Right lobe of liver (tissue), 4 donors: ENCODE results near the gene TMEM14B.

ENCODE experiments used
- POLR2A ChIP-seq: fragments of 450-650 bp; IDR thresholded peaks from one replicate; pipeline ENCODE4 v1.6.1; 2017; ENCODE audit warnings: antibody characterized with exemption, mild to moderate bottlenecking
- TF ChIP-seq, protein P1 (sequence below), 4 donors: fragments of 200-600 bp in 3 of 4; fragments of 450-650 bp in 1 of 4; IDR thresholded peaks; one replicate each; pipeline versions ENCODE4 v1.5.1 to v1.8.0; 2016 to 2022; ENCODE audit warnings: antibody characterized with exemption in 4 of 4, mild to moderate bottlenecking in 2 of 4
- donor health status: DM: no; HTN: no; CAD: no.
- donor health status: DM: no; HTN: no; CAD: no.
- donor health status: DM: no; HTN: yes; CAD: no.

DNA sequence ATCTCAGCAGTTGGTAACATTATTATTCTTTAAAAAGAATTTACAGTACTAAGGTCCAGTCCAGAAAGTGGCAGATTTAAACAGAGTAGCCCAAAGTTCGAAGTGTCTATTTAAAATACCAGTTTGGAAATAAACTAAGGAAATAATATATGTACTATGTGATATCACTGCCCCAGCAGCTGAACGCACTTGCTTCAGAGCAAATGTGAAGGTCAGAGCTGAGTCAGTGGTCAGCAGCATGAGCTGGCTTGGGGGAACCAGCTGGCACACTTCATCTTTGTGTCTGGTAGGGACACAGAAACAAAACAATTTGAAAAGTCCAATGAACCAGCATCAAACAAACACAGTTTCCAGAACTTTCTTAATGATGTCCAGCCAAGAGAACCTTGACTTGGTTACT lies 15.4 kb downstream of the TMEM14B start:
- TF ChIP-seq, protein P1, sequence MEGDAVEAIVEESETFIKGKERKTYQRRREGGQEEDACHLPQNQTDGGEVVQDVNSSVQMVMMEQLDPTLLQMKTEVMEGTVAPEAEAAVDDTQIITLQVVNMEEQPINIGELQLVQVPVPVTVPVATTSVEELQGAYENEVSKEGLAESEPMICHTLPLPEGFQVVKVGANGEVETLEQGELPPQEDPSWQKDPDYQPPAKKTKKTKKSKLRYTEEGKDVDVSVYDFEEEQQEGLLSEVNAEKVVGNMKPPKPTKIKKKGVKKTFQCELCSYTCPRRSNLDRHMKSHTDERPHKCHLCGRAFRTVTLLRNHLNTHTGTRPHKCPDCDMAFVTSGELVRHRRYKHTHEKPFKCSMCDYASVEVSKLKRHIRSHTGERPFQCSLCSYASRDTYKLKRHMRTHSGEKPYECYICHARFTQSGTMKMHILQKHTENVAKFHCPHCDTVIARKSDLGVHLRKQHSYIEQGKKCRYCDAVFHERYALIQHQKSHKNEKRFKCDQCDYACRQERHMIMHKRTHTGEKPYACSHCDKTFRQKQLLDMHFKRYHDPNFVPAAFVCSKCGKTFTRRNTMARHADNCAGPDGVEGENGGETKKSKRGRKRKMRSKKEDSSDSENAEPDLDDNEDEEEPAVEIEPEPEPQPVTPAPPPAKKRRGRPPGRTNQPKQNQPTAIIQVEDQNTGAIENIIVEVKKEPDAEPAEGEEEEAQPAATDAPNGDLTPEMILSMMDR (IDR thresholded peaks at IDR 0.05), result no peak
- no peak for TF ChIP-seq POLR2A
